Inflammatory macrophage treated with lipopolysaccharide for 1 hour (primary cell): ENCODE results near the gene MEIS3.

Source experiments
- DNase-seq, 2 donors: peaks; one replicate each; pipeline ENCODE4 v3.0.0-alpha.2; 2020 to 2022

MEIS3 gene

GRCh38 chr19:47356900-47357299, 62.4 kb downstream of the MEIS3 start:
- no peak for DNase-seq

GRCh38 chr19:47353307-47353712, 66.0 kb downstream of the MEIS3 start:
- DNase-seq, result no peak
